Smooth muscle cell (in vitro differentiated cells): ENCODE measurements around the gene OVCA2. TPM values are rescaled to one million over a fixed set of nuclear protein-coding genes. Genes with fewer than 3 reads are reported as not detected.

Experiments used
- DNase-seq: peaks from one replicate; lab custom pipeline; 2025; ENCODE audit not compliant: unreplicated experiment; lab: John Stamatoyannopoulos, UW
- H2AFZ ChIP-seq: fragments of 200-600 bp; sonication (generic); 2 replicates; pipeline ENCODE4 v1.6.0; 2016; ENCODE audit warnings: antibody characterized with exemption, low read depth, mild to moderate bottlenecking
- H3F3A ChIP-seq: fragments of 200-600 bp; sonication (generic); 2 replicates; pipeline ENCODE4 v1.6.0; 2017; ENCODE audit warnings: antibody characterized with exemption, low read depth
- H3K27ac ChIP-seq: fragments of 200-600 bp; sonication (generic); 2 replicates; pipeline ENCODE4 v1.5.1; 2016; ENCODE audit warnings: low read depth, mild to moderate bottlenecking
- H3K27me3 ChIP-seq: fragments of 200-600 bp; sonication (generic); 2 replicates; pipeline ENCODE4 v1.6.1; 2016; ENCODE audit warnings: low read depth, mild to moderate bottlenecking
- H3K36me3 ChIP-seq: fragments of 200-600 bp; sonication (generic); 2 replicates; pipeline ENCODE4 v1.5.1; 2016; ENCODE audit warnings: low read depth
- H3K4me1 ChIP-seq: fragments of 200-600 bp; sonication (generic); 2 replicates; pipeline ENCODE4 v1.5.1; 2016; ENCODE audit warnings: low read depth
- H3K4me2 ChIP-seq: fragments of 200-600 bp; sonication (generic); 2 replicates; pipeline ENCODE4 v1.6.0; 2016; ENCODE audit warnings: mild to moderate bottlenecking
- H3K4me3 ChIP-seq: fragments of 200-600 bp; sonication (generic); 2 replicates; pipeline ENCODE4 v1.5.1; 2016; ENCODE audit warnings: mild to moderate bottlenecking
- H3K79me2 ChIP-seq: fragments of 200-600 bp; sonication (generic); 2 replicates; pipeline ENCODE4 v1.6.0; 2016; ENCODE audit warnings: low read depth, mild to moderate bottlenecking
- H3K9ac ChIP-seq: fragments of 200-600 bp; sonication (generic); 2 replicates; pipeline ENCODE4 v1.6.0; 2016; ENCODE audit warnings: low read depth
- H3K9me3 ChIP-seq: fragments of 200-600 bp; sonication (generic); replicated peaks from 2 replicates; pipeline ENCODE4 v1.5.1; 2016; ENCODE audit warnings: low read depth
- H4K20me1 ChIP-seq: fragments of 200-600 bp; sonication (generic); 2 replicates; pipeline ENCODE4 v1.6.0; 2016; ENCODE audit warnings: low read depth
- CTCF ChIP-seq: fragments of 200-600 bp; sonication (generic); IDR thresholded peaks from 2 replicates; pipeline ENCODE4 v1.5.1; 2017; ENCODE audit warnings: borderline replicate concordance, mild to moderate bottlenecking, antibody characterized with exemption; ENCODE audit not compliant: insufficient read depth, poor library complexity, severe bottlenecking
- WGBS: methylation state at CpG from one replicate; pipeline ENCODE4 v1.1.7; 2016; ENCODE audit warnings: low lambda C conversion rate; 5-methylcytosine and 5-hydroxymethylcytosine counted together
- polyA plus RNA-seq: library from polyadenylated mRNA; unstranded; fragments of >200 nt; fragmentation: Nextera tagmentation; extraction: Ambion mirVana; gene quantifications from 2 replicates; pipeline ENCODE4 v1.2.1, GENCODE V29; 2016
- total RNA-seq: library from RNA; depleted of rRNA; stranded (reverse); fragments of >200 nt; gene quantifications from 2 replicates; pipeline ENCODE4 v1.2.3, GENCODE V29; 2014

The OVCA2 gene
- total and polyA plus RNA-seq, 2 experiments from 2014 or later = 46.7 to 47.6 TPM

GRCh38 chr17:2057175-2057759 lies 15.4 kb downstream of the OVCA2 start:
- Histone ChIP-seq H3K9me3 (no peaks in the 10 kb centered on the region), H2AFZ (no peak overlapping the region), H3K9ac (no peak overlapping the region), H3K27ac (no peak overlapping the region), H3K4me1 (peaks cover 10% of the 10 kb centered on the region), H3K27me3 (peaks cover 29% of the 10 kb centered on the region), H3F3A (peaks cover 6% of the 10 kb centered on the region), H3K4me2 (peak overlapping the region; percentile 93), H3K79me2 (peaks cover 4% of the 10 kb centered on the region), H3K36me3 (no peaks in the 10 kb centered on the region), H4K20me1 (peaks cover 25% of the 10 kb centered on the region), H3K4me3 (peak overlapping the region; percentile 23)
- WGBS = 9% methylated on average over 66 of the region's 81 CpGs
- DNase-seq = no peak
- no peak for TF ChIP-seq CTCF

- no peaks in the 10 kb centered on the region for H3K36me3 ChIP-seq
- peaks cover 16% of the 10 kb centered on the region for H3K4me1 ChIP-seq
- peak overlapping the region; percentile 93 for H3K4me2 ChIP-seq
- H3K27me3 ChIP-seq = peaks cover 29% of the 10 kb centered on the region
- no peak for TF ChIP-seq CTCF
- H4K20me1 ChIP-seq = peaks cover 25% of the 10 kb centered on the region
- H3K79me2 ChIP-seq = peaks cover 4% of the 10 kb centered on the region
- no peak overlapping the region for H3K27ac ChIP-seq
- H3K4me3 ChIP-seq = no peak overlapping the region
- DNase-seq = no peak
- H3F3A ChIP-seq = peaks cover 8% of the 10 kb centered on the region
- no peak overlapping the region for H2AFZ ChIP-seq
- 60% methylated on average over 83 of the region's 98 CpGs for WGBS
- H3K9me3 ChIP-seq = no peaks in the 10 kb centered on the region
- no peak overlapping the region for H3K9ac ChIP-seq
These were observed 16.2 kb downstream of the OVCA2 start for GRCh38 chr17:2057760-2058585.

- Histone ChIP-seq H3K27ac (no peak overlapping the region), H3K79me2 (peaks cover 4% of the 10 kb centered on the region), H3K4me1 (peaks cover 22% of the 10 kb centered on the region), H2AFZ (no peak overlapping the region), H4K20me1 (peaks cover 25% of the 10 kb centered on the region), H3K9me3 (no peaks in the 10 kb centered on the region), H3K4me2 (no peak overlapping the region), H3K36me3 (no peaks in the 10 kb centered on the region), H3F3A (peaks cover 12% of the 10 kb centered on the region), H3K9ac (no peak overlapping the region), H3K4me3 (no peak overlapping the region), H3K27me3 (peaks cover 29% of the 10 kb centered on the region)
- TF ChIP-seq CTCF = peak; percentile 59
- no peak for DNase-seq
- 50% methylated on average over 52 of the region's 78 CpGs for WGBS
These were observed 17.0 kb downstream of the OVCA2 start for GRCh38 chr17:2058586-2059546.
